T-helper 1 cell treated with Interleukin-12 subunit alpha and Interleukin-12 subunit beta and Interleukin-4 antibody, amounts not matched to agents 30 ng/mL and 1 ng/mL, for 36 hours (primary cell): ENCODE results near the gene FAM168B. TPM values are rescaled to one million over a fixed set of nuclear protein-coding genes. Genes with fewer than 3 reads are reported as not detected.

Source experiments
- intact Hi-C: fragments of 100-400 bp; cut with micrococcal nuclease; formaldehyde crosslinking; loops from one replicate; pipeline ENCODE4 v1.15.1; 2024
- total RNA-seq: library from RNA; stranded (reverse); gene quantifications from 2 replicates; pipeline ENCODE4 v1.2.3, GENCODE V29; 2022

The FAM168B gene
- 58.1 and 59.9 TPM in 2 replicates for total RNA-seq

GRCh38 chr2:131093006-131093695 is at the start of gene FAM168B:
Gene FAM168B (minus strand): TSS chr2:131093460. CDS start chr2:131082646, 10,814 bp downstream.
- intact Hi-C loops: loop anchor here (1.0 to 5.0 kb wide), 6 partner anchors 11 to 751 kb away; partner anchors contain the start of gene IMP4

- intact Hi-C loops: no loop called here
Measured at GRCh38 chr2:131142849-131143248, 49.6 kb upstream of the FAM168B start.

GRCh38 chr2:131140581-131140980 is 47.3 kb upstream of the FAM168B start:
- intact Hi-C loops: no loop called here

GRCh38 chr2:131132729-131133128 is 39.5 kb upstream of the FAM168B start:
- intact Hi-C loops: no loop called here

GRCh38 chr2:131130298-131130596 is 37.0 kb upstream of the FAM168B start:
- intact Hi-C loops: no loop called here

- intact Hi-C loops: no loop called here
Measured at GRCh38 chr2:131127981-131128380, 34.7 kb upstream of the FAM168B start.

GRCh38 chr2:131127076-131127475 is 33.8 kb upstream of the FAM168B start:
- intact Hi-C loops: no loop called here

GRCh38 chr2:131126436-131126835 is 33.2 kb upstream of the FAM168B start:
- intact Hi-C loops: no loop called here

- intact Hi-C loops: no loop called here
Measured at GRCh38 chr2:131125195-131125757, 32.0 kb upstream of the FAM168B start.

- intact Hi-C loops: no loop called here
Measured at GRCh38 chr2:131123192-131123591, 29.9 kb upstream of the FAM168B start.

- intact Hi-C loops: no loop called here
Measured at GRCh38 chr2:131122496-131122895, 29.2 kb upstream of the FAM168B start.

- intact Hi-C loops: no loop called here
Measured at GRCh38 chr2:131121464-131121863, 28.2 kb upstream of the FAM168B start.

GRCh38 chr2:131120815-131121317 is 27.6 kb upstream of the FAM168B start:
- intact Hi-C loops: no loop called here

- intact Hi-C loops: loop anchor here (1.0 kb wide), 1 partner anchor 9 kb away; no protein-coding TSS in a partner anchor
Measured at GRCh38 chr2:131115752-131116151, 22.5 kb upstream of the FAM168B start.

GRCh38 chr2:131114950-131115349 is 21.7 kb upstream of the FAM168B start:
- intact Hi-C loops: loop anchor here (1.0 kb wide), 1 partner anchor 9 kb away; no protein-coding TSS in a partner anchor

GRCh38 chr2:131113566-131114227 is 20.4 kb upstream of the FAM168B start:
- intact Hi-C loops: no loop called here

- intact Hi-C loops: no loop called here
Measured at GRCh38 chr2:131112529-131112928, 19.3 kb upstream of the FAM168B start.

GRCh38 chr2:131105950-131106801 is 12.9 kb upstream of the FAM168B start:
- intact Hi-C loops: loop anchor here (1.0 to 10.0 kb wide), 8 partner anchors 9 to 924 kb away; partner anchors contain the start of genes GPR148, MZT2A, MZT2B and SMPD4

GRCh38 chr2:131105156-131105949 is 12.1 kb upstream of the FAM168B start, which contains the start of gene PLEKHB2:
Gene PLEKHB2 (plus strand): TSS chr2:131105336. CDS start chr2:131120942, 15,606 bp downstream.
- intact Hi-C loops: loop anchor here (5.0 to 10.0 kb wide), 6 partner anchors 283 to 923 kb away; partner anchors contain the start of genes GPR148, MZT2A, MZT2B and SMPD4
